ENCODE results near the gene COLEC12.

GRCh38 chr18:396251-396555 is 104.3 kb downstream of the COLEC12 start:
- TF ChIP-seq PATZ1 (CRISPR knock-in tag; IDR thresholded peaks at IDR 0.05; ENCODE audit: borderline replicate concordance) (no peak), POU6F1 (CRISPR knock-in tag; IDR thresholded peaks at IDR 0.05; ENCODE audit: borderline replicate concordance, low read depth) (no peak), TCF4 (CRISPR knock-in tag; IDR thresholded peaks at IDR 0.05; ENCODE audit: borderline replicate concordance) (no peak), RARB (CRISPR knock-in tag; IDR thresholded peaks at IDR 0.05) (no peak), CSDC2 (CRISPR knock-in tag; IDR thresholded peaks at IDR 0.05) (no peak), SNAI2 (CRISPR knock-in tag; IDR thresholded peaks at IDR 0.05) (no peak), GLIS3 (CRISPR knock-in tag; IDR thresholded peaks at IDR 0.05) (no peak), BACH2 (CRISPR knock-in tag; IDR thresholded peaks at IDR 0.05; ENCODE audit: borderline replicate concordance) (no peak), ZFP3 (CRISPR knock-in tag; IDR thresholded peaks at IDR 0.05) (no peak), CSRNP3 (CRISPR knock-in tag; IDR thresholded peaks at IDR 0.05) (no peak), ARNTL (CRISPR knock-in tag; IDR thresholded peaks at IDR 0.05; ENCODE audit: borderline replicate concordance, low read depth) (no peak)

Data from SK-N-SH treated with all-trans-retinoic acid at 6 μM for 48 hours (cell line).